Retinal pigment epithelial cell (primary cell): ENCODE data around the gene OTOA.
"Not testable (repeated sequence)": the region's sequence is repeated elsewhere in the genome, so short reads cannot be mapped to it uniquely, and the experiment has no call there.

ENCODE experiments used
- DNase-seq: peaks from one replicate; pipeline ENCODE4 v3.0.0-alpha.2; 2010; ENCODE audit warnings: low read depth
- H3K4me3 ChIP-seq: 2 replicates; pipeline ENCODE4 v1.5.1; 2011; ENCODE audit warnings: mild to moderate bottlenecking, low read length, control low read depth, moderate library complexity
- TF ChIP-seq, protein P1 (sequence below): conservative IDR thresholded peaks from 2 replicates; pipeline ENCODE4 v1.5.1; 2011; ENCODE audit warnings: low read depth, low read length, control low read depth, inconsistent platforms

Gene OTOA

DNA sequence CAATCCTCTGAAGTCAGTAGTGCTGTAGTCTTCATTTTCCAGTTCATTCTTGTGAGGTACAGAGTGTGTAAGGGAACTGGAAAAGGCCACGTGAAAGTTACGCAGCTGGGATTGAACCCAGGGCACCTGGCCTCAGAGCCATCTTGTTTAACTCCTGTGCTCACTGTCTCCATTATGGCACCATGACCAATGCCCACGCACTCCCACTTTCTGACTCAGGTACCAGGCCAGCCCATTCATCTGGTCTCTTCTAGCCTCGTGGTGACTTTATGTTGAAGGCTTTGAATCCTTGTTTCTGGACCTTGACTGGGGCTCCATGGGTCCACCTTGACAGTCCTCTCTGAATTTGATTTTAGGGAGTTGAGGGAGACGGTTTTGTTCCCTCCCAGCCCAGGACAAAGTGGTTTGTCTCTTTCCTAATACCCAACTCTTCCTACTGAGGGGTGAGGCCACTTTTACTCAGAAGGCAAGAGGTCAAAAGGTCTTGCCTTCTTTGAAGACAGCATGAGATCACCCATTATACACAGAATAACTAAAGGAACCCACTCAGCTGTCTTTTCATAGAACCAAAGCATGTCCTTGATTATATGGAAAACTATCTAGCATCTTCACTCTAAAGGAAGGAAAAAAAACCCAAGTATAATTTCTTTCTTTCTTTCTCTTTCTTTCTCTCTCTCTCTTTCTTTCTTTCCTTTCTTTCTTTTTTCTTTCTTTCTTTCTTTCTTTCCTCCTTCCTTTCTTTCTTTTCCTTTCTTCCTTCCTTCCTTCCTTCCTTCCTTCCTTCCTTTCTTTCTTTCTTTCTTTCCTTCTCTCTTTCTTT, 50.0 kb downstream of the OTOA start:
- DNase-seq = no peak
- TF ChIP-seq, protein P1, sequence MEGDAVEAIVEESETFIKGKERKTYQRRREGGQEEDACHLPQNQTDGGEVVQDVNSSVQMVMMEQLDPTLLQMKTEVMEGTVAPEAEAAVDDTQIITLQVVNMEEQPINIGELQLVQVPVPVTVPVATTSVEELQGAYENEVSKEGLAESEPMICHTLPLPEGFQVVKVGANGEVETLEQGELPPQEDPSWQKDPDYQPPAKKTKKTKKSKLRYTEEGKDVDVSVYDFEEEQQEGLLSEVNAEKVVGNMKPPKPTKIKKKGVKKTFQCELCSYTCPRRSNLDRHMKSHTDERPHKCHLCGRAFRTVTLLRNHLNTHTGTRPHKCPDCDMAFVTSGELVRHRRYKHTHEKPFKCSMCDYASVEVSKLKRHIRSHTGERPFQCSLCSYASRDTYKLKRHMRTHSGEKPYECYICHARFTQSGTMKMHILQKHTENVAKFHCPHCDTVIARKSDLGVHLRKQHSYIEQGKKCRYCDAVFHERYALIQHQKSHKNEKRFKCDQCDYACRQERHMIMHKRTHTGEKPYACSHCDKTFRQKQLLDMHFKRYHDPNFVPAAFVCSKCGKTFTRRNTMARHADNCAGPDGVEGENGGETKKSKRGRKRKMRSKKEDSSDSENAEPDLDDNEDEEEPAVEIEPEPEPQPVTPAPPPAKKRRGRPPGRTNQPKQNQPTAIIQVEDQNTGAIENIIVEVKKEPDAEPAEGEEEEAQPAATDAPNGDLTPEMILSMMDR = no peak
- no peak overlapping the region for H3K4me3 ChIP-seq

DNA sequence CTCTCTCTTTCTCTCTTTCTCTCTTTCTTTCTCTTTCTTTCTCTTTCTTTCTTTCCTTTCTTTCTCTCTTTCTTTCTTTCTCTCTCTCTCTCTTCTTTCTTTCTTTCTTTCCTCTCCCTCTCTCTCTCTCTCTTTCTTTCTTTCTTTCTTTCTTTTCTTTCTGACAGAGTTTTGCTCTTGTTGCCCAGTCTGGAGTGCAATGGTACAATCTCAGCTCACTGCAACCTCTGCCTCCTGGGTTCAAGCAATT, 50.5 kb downstream of the OTOA start:
- not testable (repeated sequence) for H3K4me3 ChIP-seq, DNase-seq

DNA sequence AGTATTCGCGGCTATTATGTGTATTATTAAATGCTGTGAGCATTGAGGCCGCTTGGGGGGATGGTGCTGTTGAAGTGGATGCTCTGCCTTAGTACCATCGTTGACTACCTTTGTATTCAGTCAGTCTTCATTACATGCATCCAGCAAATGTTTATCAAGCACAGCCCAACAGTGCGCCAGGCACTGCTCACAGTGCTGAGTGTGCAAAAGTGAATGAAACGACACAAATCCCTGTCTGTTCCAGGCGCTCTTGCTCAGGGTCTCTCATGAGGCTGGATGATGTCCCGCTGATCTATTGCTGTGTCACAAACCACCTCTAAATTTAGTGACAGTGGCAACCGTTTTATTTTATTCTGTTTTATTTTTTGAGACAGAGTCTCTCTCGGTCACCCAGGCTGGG, 53.8 kb downstream of the OTOA start:
- DNase-seq = no peak
- TF ChIP-seq, protein P1 = no peak
- H3K4me3 ChIP-seq = no peak overlapping the region

DNA sequence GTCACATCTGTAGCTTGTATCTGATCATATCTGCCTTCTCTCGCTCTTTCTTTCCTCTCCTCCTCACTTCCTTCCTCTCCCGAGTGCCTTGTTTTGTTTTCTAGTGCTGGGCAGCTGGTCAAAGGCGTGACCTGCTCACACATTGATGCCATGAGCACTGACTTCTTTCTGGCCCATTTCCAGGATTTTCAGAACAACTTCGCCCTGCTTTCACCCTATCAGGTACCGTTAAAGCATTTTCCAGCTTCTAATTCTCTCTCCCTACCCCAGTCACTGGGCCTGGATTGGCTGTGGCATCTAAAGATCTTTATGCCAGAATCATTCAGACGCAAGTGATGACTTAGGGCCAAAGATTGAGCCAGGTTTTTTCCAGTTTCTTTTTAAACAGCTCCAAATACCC, 55.5 kb downstream of the OTOA start:
- DNase-seq = no peak

DNA sequence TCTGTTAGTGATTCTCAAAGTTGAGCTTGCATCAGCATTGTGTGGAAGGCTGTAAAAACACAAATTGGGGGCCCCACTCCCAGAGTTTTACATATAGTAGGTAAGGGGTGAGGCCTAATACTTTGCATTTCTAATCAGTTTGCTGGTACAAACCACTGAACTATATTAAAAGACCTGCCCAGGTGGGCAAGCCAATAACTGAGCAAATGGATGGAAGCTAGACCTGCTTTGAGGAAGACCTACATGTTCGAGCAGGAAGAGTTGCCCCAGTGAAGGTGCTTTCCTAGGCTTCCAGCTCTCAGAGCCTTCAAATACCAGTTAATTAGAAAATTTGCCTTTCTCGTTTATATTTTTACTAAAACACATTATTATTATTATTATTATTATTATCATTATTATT, 56.8 kb downstream of the OTOA start:
- no peak for DNase-seq
- no peak overlapping the region for H3K4me3 ChIP-seq
- TF ChIP-seq, protein P1 = no peak

More for the DNA sequence above, 55.5 kb downstream of the OTOA start:
- TF ChIP-seq, protein P1 = no peak
- no peak overlapping the region for H3K4me3 ChIP-seq

DNA sequence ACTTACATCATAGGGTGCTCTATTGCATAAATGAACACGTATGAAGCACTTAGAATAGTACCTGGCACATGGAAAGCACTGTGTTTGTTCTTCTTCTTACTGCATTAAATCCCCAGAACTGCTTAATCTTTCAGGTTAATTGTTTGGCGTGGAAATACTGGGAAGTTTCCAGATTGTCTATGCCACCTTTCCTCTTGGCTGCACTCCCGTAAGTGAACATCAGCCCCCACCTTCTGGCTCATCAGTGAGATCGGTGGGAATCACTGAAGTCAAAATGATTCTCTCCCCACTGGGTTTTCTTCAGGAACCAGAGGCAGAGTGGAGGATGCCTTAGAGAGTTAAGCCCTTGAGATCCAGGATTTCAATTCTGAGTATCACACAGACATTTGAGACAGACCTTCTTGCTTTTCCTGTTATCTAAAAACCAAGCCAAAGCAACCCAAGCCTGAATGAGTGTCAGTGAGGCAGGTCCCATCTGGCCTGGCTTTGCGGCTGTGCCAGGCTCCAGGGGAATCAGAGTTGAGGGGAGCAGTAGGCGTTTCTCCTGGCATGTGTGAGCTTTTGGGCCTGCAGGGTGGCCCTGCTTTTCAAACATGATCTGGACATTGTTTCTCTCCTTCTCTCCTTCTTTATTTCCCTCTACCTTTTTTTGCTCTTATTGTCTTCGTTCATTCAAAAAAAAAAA, 59.1 kb downstream of the OTOA start:
- DNase-seq = no peak
- H3K4me3 ChIP-seq = no peak overlapping the region
- TF ChIP-seq, protein P1 = no peak

DNA sequence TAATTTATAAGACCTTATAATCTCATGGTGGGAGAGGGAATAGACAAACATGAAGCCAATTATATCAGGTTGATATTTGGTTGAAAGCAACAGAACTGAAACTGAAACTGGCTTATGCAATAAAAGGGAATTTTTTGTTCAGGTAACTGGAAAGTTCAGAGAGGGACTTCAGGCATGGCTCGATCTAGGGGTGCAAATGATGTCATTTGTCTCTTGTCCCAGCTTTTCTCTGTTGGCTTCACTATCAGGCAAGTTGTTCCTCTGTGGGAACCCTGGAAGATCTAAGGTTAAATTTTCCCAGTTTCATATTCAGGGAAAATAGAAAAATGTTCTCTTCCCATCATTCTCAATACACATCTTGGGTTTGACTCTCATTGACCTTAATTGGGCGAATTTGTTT, 59.8 kb downstream of the OTOA start:
- no peak for DNase-seq
- TF ChIP-seq, protein P1 = no peak
- H3K4me3 ChIP-seq = no peak overlapping the region
